Measurements from ENCODE around the gene UXS1. TPM values are rescaled to one million over a fixed set of nuclear protein-coding genes. Genes with fewer than 3 reads are reported as not detected.
A peak's percentile ranks its signal among the peaks of the same experiment; 100 is the strongest.

Gene UXS1
- total RNA-seq, 4 donors from 2014 or later = 37.0 to 86.6 (median 62.5) TPM

- peak overlapping the region; percentile 83 to 93 (median 86) for H3K27ac ChIP-seq
Measured at GRCh38 chr2:106130251-106130998, 63.7 kb downstream of the UXS1 start.

GRCh38 chr2:106129592-106129991 is 64.5 kb downstream of the UXS1 start:
- intact Hi-C loops (cut with DNase I; ENCODE audit: low total_unique reads) = no loop called here
- peaks cover 4 to 32% (median 20%) of the 10 kb centered on the region in 4 donors for H3K4me1 ChIP-seq
- TF ChIP-seq EP300 (IDR thresholded peaks at IDR 0.05; ENCODE audit: low read depth) = no peak
- no peak for TF ChIP-seq CTCF (IDR thresholded peaks at IDR 0.05)
- H3K4me3 ChIP-seq = no peak overlapping the region
- no peaks in the 10 kb centered on the region for H3K9me3 ChIP-seq
- no peaks in the 10 kb centered on the region for H3K27me3 ChIP-seq
- no peaks in the 10 kb centered on the region for H3K36me3 ChIP-seq
- in situ Hi-C loops (cut with MboI; ENCODE audit: low pct_ligation_motif_present in 1 of 4, low pct_unique_long_range_greater_than_20kb in 1 of 4, low sequenced_read_pairs in 3 of 4) = no loop called here
- H3K27ac ChIP-seq = peak overlapping the region in 2 of 4 donors; percentile 87 to 93
- 85 to 91% methylated on average over 2 of the region's 2 CpGs for WGBS, 2 donors (ENCODE audit: low coverage in 1 of 2)
- DNase-seq = no peak

More at GRCh38 chr2:106130251-106130998, 63.7 kb downstream of the UXS1 start:
- in situ Hi-C loops (cut with MboI; ENCODE audit: low pct_ligation_motif_present in 1 of 4, low pct_unique_long_range_greater_than_20kb in 1 of 4, low sequenced_read_pairs in 3 of 4) (no loop called here), intact Hi-C loops (cut with DNase I; ENCODE audit: low total_unique reads) (no loop called here)
- Histone ChIP-seq H3K36me3 (no peaks in the 10 kb centered on the region), H3K4me1 (peaks cover 4 to 32% (median 20%) of the 10 kb centered on the region in 4 donors), H3K27me3 (no peaks in the 10 kb centered on the region), H3K4me3 (peak overlapping the region in 2 of 4 donors; percentile 6 to 42), H3K9me3 (no peaks in the 10 kb centered on the region)
- TF ChIP-seq POLR2A (IDR thresholded peaks at IDR 0.05) (peak; percentile 41), EP300 (IDR thresholded peaks at IDR 0.05; ENCODE audit: low read depth) (no peak)
- DNase-seq = no peak
- WGBS, 2 donors (ENCODE audit: low coverage in 1 of 2) = 72 to 87% methylated on average over 2 to 13 of the region's 13 CpGs

DNA sequence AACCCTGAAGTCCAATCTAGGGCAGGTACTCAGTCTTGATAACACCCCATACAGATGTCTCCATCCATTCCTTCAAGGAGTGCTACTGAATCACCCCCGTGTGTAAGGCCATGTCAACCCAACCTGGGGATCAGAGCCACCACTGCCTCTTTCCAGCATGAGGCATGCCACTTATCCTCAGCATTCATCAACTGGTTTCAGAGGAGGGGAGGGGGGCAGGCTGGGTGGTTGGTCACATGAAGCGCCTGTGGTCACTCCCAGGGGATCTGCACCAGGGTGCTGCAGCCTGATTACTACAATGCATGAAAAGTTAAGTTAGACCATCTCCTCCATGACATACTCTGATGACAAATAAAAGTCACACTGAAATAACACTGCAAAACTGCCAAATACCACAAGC is 65.0 kb downstream of the UXS1 start:
- H3K27ac ChIP-seq = no peak overlapping the region

GRCh38 chr2:106127776-106128268 is 66.3 kb downstream of the UXS1 start:
- Histone ChIP-seq H3K27ac (peak overlapping the region; percentile 59 to 76 (median 65)), H3K4me1 (peaks cover 4 to 32% (median 20%) of the 10 kb centered on the region in 4 donors), H3K27me3 (no peaks in the 10 kb centered on the region), H3K4me3 (no peak overlapping the region), H3K9me3 (no peaks in the 10 kb centered on the region), H3K36me3 (no peaks in the 10 kb centered on the region)
- WGBS, 2 donors (ENCODE audit: low coverage in 1 of 2) = 91 to 96% methylated on average over 5 to 10 of the region's 10 CpGs
- in situ Hi-C loops (cut with MboI; ENCODE audit: low pct_ligation_motif_present in 1 of 4, low pct_unique_long_range_greater_than_20kb in 1 of 4, low sequenced_read_pairs in 3 of 4) = no loop called here
- intact Hi-C loops (cut with DNase I; ENCODE audit: low total_unique reads) = no loop called here
- no peak for DNase-seq
- TF ChIP-seq POLR2AphosphoS5 (IDR thresholded peaks at IDR 0.05) (no peak), EP300 (IDR thresholded peaks at IDR 0.05; ENCODE audit: low read depth) (no peak), POLR2A (IDR thresholded peaks at IDR 0.05) (no peak), CTCF (IDR thresholded peaks at IDR 0.05) (no peak)

More for the DNA sequence above, 65.0 kb downstream of the UXS1 start:
- H3K4me1 ChIP-seq = peaks cover 4 to 32% (median 20%) of the 10 kb centered on the region in 4 donors
- 100% methylated on average over 2 of the region's 2 CpGs; no CpG with 5 or more reads in 1 of the 2 donors for WGBS, 2 donors (ENCODE audit: low coverage in 1 of 2)
- H3K27me3 ChIP-seq = no peaks in the 10 kb centered on the region
- TF ChIP-seq CTCF (IDR thresholded peaks at IDR 0.05) (no peak), POLR2AphosphoS5 (IDR thresholded peaks at IDR 0.05) (no peak), POLR2A (IDR thresholded peaks at IDR 0.05) (no peak), EP300 (IDR thresholded peaks at IDR 0.05; ENCODE audit: low read depth) (no peak)
- no peak overlapping the region for H3K4me3 ChIP-seq
- intact Hi-C loops (cut with DNase I; ENCODE audit: low total_unique reads) = no loop called here
- H3K9me3 ChIP-seq = no peaks in the 10 kb centered on the region
- H3K36me3 ChIP-seq = no peaks in the 10 kb centered on the region
- no peak for DNase-seq
- in situ Hi-C loops (cut with MboI; ENCODE audit: low pct_ligation_motif_present in 1 of 4, low pct_unique_long_range_greater_than_20kb in 1 of 4, low sequenced_read_pairs in 3 of 4) = no loop called here

Measured in transverse colon (tissue), 4 donors.